Neural progenitor cell (in vitro differentiated cells): ENCODE data around the gene VWC2L. TPM values are rescaled to one million over a fixed set of nuclear protein-coding genes. Genes with fewer than 3 reads are reported as not detected.

Source experiments
- DNase-seq: peaks from one replicate; pipeline ENCODE4 v3.0.0-alpha.2; 2016; ENCODE audit warnings: low spot score
- H2AFZ ChIP-seq: fragments of 200-600 bp; sonication (generic); replicated peaks from 2 replicates; pipeline ENCODE4 v1.6.1; 2016; ENCODE audit warnings: antibody characterized with exemption
- H3F3A ChIP-seq: fragments of 200-600 bp; sonication (generic); 2 replicates; pipeline ENCODE4 v1.6.1; 2016; ENCODE audit warnings: antibody characterized with exemption, low read depth
- H3K27ac ChIP-seq: fragments of 200-600 bp; sonication (generic); 2 replicates; pipeline ENCODE4 v1.5.1; 2016; ENCODE audit warnings: mild to moderate bottlenecking
- H3K27me3 ChIP-seq: fragments of 200-600 bp; sonication (generic); 2 replicates; pipeline ENCODE4 v1.6.1; 2016; ENCODE audit warnings: mild to moderate bottlenecking, moderate library complexity
- H3K36me3 ChIP-seq: fragments of 200-600 bp; sonication (generic); 2 replicates; pipeline ENCODE4 v1.5.1; 2016
- H3K4me1 ChIP-seq: fragments of 200-600 bp; sonication (generic); 2 replicates; pipeline ENCODE4 v1.6.1; 2016; ENCODE audit warnings: mixed run types
- H3K4me2 ChIP-seq: fragments of 200-600 bp; sonication (generic); 2 replicates; pipeline ENCODE4 v1.6.1; 2016
- H3K4me3 ChIP-seq: fragments of 200-600 bp; sonication (generic); 2 replicates; pipeline ENCODE4 v1.5.1; 2016
- H3K79me2 ChIP-seq: fragments of 200-600 bp; sonication (generic); 2 replicates; pipeline ENCODE4 v1.6.1; 2016; ENCODE audit warnings: low read depth
- H3K9ac ChIP-seq: fragments of 200-600 bp; sonication (generic); 2 replicates; pipeline ENCODE4 v1.6.1; 2016
- H3K9me3 ChIP-seq: fragments of 200-600 bp; sonication (generic); 2 replicates; pipeline ENCODE4 v1.5.1; 2016; ENCODE audit warnings: low read depth
- H4K20me1 ChIP-seq: fragments of 200-600 bp; sonication (generic); 2 replicates; pipeline ENCODE4 v1.6.1; 2016; ENCODE audit warnings: low read depth
- H3K27ac Mint-ChIP-seq: 3 replicates; pipeline ENCODE4 v1.8.0; 2021; ENCODE audit warnings: mixed read lengths
- H3K27me3 Mint-ChIP-seq: 2 replicates; pipeline ENCODE4 v1.8.0; 2022; ENCODE audit warnings: low read depth, mild to moderate bottlenecking, inconsistent platforms, moderate library complexity, mixed read lengths; ENCODE audit not compliant: insufficient read depth
- H3K36me3 Mint-ChIP-seq: 3 replicates; pipeline ENCODE4 v1.8.0; 2021; ENCODE audit warnings: mixed read lengths
- H3K4me1 Mint-ChIP-seq: 3 replicates; pipeline ENCODE4 v1.8.0; 2021; ENCODE audit warnings: mixed read lengths
- H3K4me3 Mint-ChIP-seq: 3 replicates; pipeline ENCODE4 v1.8.0; 2021; ENCODE audit warnings: mild to moderate bottlenecking, moderate library complexity, mixed read lengths
- H3K9me3 Mint-ChIP-seq: 3 replicates; pipeline ENCODE4 v1.8.0; 2020; ENCODE audit warnings: mixed read lengths
- CTCF ChIP-seq: fragments of 200-600 bp; sonication (generic); IDR thresholded peaks from 2 replicates; pipeline ENCODE4 v1.5.1; 2017; ENCODE audit warnings: antibody characterized with exemption, mild to moderate bottlenecking
- EZH2 ChIP-seq: fragments of 200-600 bp; sonication (generic); IDR thresholded peaks from 2 replicates; pipeline ENCODE4 v1.6.1; 2017; ENCODE audit warnings: antibody characterized with exemption, mild to moderate bottlenecking, moderate library complexity
- EZH2phosphoT487 ChIP-seq: fragments of 200-600 bp; sonication (generic); IDR thresholded peaks from 2 replicates; pipeline ENCODE4 v1.6.1; 2017; ENCODE audit warnings: antibody characterized with exemption
- total RNA-seq: library from RNA; depleted of rRNA; stranded (reverse); fragments of >200 nt; gene quantifications from 2 replicates; pipeline ENCODE4 v1.2.3, GENCODE V29; 2015; ENCODE audit warnings: low replicate concordance

Gene VWC2L
- total RNA-seq, 1 donor from 2014 or later = not detected

DNA sequence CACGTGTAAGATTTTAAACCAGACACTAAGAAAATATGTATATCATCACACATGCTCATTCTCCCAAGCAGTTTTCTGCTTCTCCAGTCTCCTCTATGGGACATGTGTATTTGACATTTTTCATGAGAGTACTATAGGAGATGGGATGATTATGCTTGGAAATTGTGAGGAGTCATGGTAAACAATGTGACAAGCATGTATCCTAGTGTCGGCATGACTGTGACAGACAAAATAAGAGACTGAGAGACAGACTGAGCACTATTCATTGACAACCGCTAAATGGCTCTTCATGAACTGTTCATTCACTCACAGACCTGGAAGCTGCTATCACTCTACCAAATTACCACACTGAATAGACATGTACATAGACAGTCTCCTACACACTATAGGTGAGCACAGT, 127.1 kb downstream of the VWC2L start:
- Histone ChIP-seq H3K9ac (no peak overlapping the region), H3K79me2 (no peaks in the 10 kb centered on the region), H3K36me3 (no peaks in the 10 kb centered on the region), H3K9me3 (no peaks in the 10 kb centered on the region), H3K4me2 (no peak overlapping the region), H3F3A (no peaks in the 10 kb centered on the region), H3K4me3 (no peak overlapping the region), H2AFZ (no peak overlapping the region), H3K4me1 (no peaks in the 10 kb centered on the region), H3K27ac (no peak overlapping the region), H3K27me3 (no peaks in the 10 kb centered on the region), H4K20me1 (no peaks in the 10 kb centered on the region)
- Mint-ChIP-seq H3K27me3 (no peaks in the 10 kb centered on the region), H3K27ac (no peak overlapping the region), H3K4me1 (peaks cover 5% of the 10 kb centered on the region), H3K4me3 (no peak overlapping the region), H3K9me3 (no peaks in the 10 kb centered on the region), H3K36me3 (no peaks in the 10 kb centered on the region)
- no peak for TF ChIP-seq EZH2
- no peak for TF ChIP-seq CTCF
- TF ChIP-seq EZH2phosphoT487 = no peak
- no peak for DNase-seq

DNA sequence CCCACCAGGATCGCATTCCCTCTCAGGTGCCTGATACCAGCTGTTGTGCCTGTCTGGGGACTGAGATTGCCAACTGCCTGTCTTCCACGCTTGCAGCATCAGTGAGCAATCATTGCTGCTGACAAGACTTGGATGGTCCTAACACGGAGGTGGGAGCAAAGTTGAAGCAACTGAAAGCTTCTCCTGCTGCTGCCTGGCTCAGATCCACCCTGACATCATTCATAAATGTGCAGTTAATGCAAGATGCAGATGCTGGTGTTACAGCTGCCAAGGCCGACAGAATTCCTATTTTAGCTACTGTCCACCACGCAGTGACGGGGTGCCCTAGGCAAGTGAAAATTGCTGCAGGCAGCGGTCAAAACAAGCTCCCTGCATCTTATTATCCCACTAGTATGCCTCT, 131.4 kb downstream of the VWC2L start:
- Histone ChIP-seq H3K27me3 (no peaks in the 10 kb centered on the region), H3K27ac (no peak overlapping the region), H3K9me3 (no peaks in the 10 kb centered on the region), H3K4me3 (no peak overlapping the region), H3K4me1 (no peaks in the 10 kb centered on the region), H3K4me2 (no peak overlapping the region), H2AFZ (no peak overlapping the region), H3K36me3 (no peaks in the 10 kb centered on the region), H4K20me1 (no peaks in the 10 kb centered on the region), H3F3A (no peaks in the 10 kb centered on the region), H3K9ac (no peak overlapping the region), H3K79me2 (no peaks in the 10 kb centered on the region)
- Mint-ChIP-seq H3K27ac (no peak overlapping the region), H3K9me3 (no peaks in the 10 kb centered on the region), H3K4me1 (peaks cover 5% of the 10 kb centered on the region), H3K36me3 (no peaks in the 10 kb centered on the region), H3K4me3 (no peak overlapping the region), H3K27me3 (no peaks in the 10 kb centered on the region)
- TF ChIP-seq EZH2phosphoT487 (no peak), CTCF (no peak), EZH2 (no peak)
- DNase-seq = no peak

GRCh38 chr2:214542866-214543265, 132.0 kb downstream of the VWC2L start:
- Histone ChIP-seq H3K9ac (no peak overlapping the region), H3F3A (no peaks in the 10 kb centered on the region), H3K4me1 (no peaks in the 10 kb centered on the region), H3K36me3 (no peaks in the 10 kb centered on the region), H2AFZ (no peak overlapping the region), H3K4me2 (no peak overlapping the region), H4K20me1 (no peaks in the 10 kb centered on the region), H3K79me2 (no peaks in the 10 kb centered on the region), H3K9me3 (no peaks in the 10 kb centered on the region), H3K27me3 (no peaks in the 10 kb centered on the region), H3K27ac (no peak overlapping the region), H3K4me3 (no peak overlapping the region)
- peaks cover 5% of the 10 kb centered on the region for H3K4me1 Mint-ChIP-seq
- no peak overlapping the region for H3K27ac Mint-ChIP-seq
- H3K27me3 Mint-ChIP-seq = no peaks in the 10 kb centered on the region
- H3K4me3 Mint-ChIP-seq = no peak overlapping the region
- TF ChIP-seq CTCF (no peak), EZH2 (no peak), EZH2phosphoT487 (no peak)
- no peaks in the 10 kb centered on the region for H3K9me3 Mint-ChIP-seq
- no peaks in the 10 kb centered on the region for H3K36me3 Mint-ChIP-seq
- DNase-seq = no peak
